ENCODE data around the gene SEPTIN6.
A peak's percentile ranks its signal among the peaks of the same experiment; 100 is the strongest.
"Not testable (repeated sequence)": the region's sequence is repeated elsewhere in the genome, so short reads cannot be mapped to it uniquely, and the experiment has no call there.

The SEPTIN6 gene

GRCh38 chrX:119669424-119670037 is 23.4 kb downstream of the SEPTIN6 start:
- H3K4me2 ChIP-seq (ENCODE audit: low read length) = no peak overlapping the region
- TF ChIP-seq EZH2 (IDR thresholded peaks at IDR 0.05; ENCODE audit: borderline replicate concordance, low read length) = no peak
- TF ChIP-seq CTCF (IDR thresholded peaks at IDR 0.05; ENCODE audit: low read length) = no peak
- H3K27me3 ChIP-seq (ENCODE audit: insufficient read depth, low read length) = no peaks in the 10 kb centered on the region
- H3K9me3 ChIP-seq (ENCODE audit: low read length) = no peaks in the 10 kb centered on the region
- no peak overlapping the region for H2AFZ ChIP-seq (ENCODE audit: low read length)
- H3K79me2 ChIP-seq (ENCODE audit: insufficient read depth, low read length) = no peaks in the 10 kb centered on the region
- H3K9me2 ChIP-seq (ENCODE audit: low read depth, low read length) = no peaks in the 10 kb centered on the region
- H3K36me3 ChIP-seq (ENCODE audit: insufficient read depth, low read length) = peaks cover 51% of the 10 kb centered on the region
- no peaks in the 10 kb centered on the region for H3F3A ChIP-seq (ENCODE audit: insufficient read depth, low read length)
- H3K27ac ChIP-seq (ENCODE audit: low read depth, low read length, poor library complexity, severe bottlenecking) = peak overlapping the region; percentile 34
- H4K20me1 ChIP-seq (ENCODE audit: insufficient read depth, low read length) = no peaks in the 10 kb centered on the region
- H3K4me3 ChIP-seq (ENCODE audit: low read depth, low read length, poor library complexity, severe bottlenecking) = no peak overlapping the region
- peaks cover 33% of the 10 kb centered on the region for H3K4me1 ChIP-seq (ENCODE audit: insufficient read depth, low read length, severe bottlenecking)
- no peak overlapping the region for H3K9ac ChIP-seq (ENCODE audit: low read length)

- peak overlapping the region; percentile 40; the same call in 1 of the 2 replicates for H3K9ac ChIP-seq (ENCODE audit: low read length)
- H2AFZ ChIP-seq (ENCODE audit: low read length) = no peak overlapping the region
- H3K4me1 ChIP-seq (ENCODE audit: insufficient read depth, low read length, severe bottlenecking) = peaks cover 35% of the 10 kb centered on the region
- H3K36me3 ChIP-seq (ENCODE audit: insufficient read depth, low read length) = peaks cover 55% of the 10 kb centered on the region
- no peaks in the 10 kb centered on the region for H3K9me3 ChIP-seq (ENCODE audit: low read length)
- H3K27ac ChIP-seq (ENCODE audit: low read depth, low read length, poor library complexity, severe bottlenecking) = peak overlapping the region; percentile 94
- no peaks in the 10 kb centered on the region for H3K9me2 ChIP-seq (ENCODE audit: low read depth, low read length)
- no peak overlapping the region for H3K4me3 ChIP-seq (ENCODE audit: low read depth, low read length, poor library complexity, severe bottlenecking)
- no peaks in the 10 kb centered on the region for H4K20me1 ChIP-seq (ENCODE audit: insufficient read depth, low read length)
- no peak for TF ChIP-seq EZH2 (IDR thresholded peaks at IDR 0.05; ENCODE audit: borderline replicate concordance, low read length)
- no peak for TF ChIP-seq CTCF (IDR thresholded peaks at IDR 0.05; ENCODE audit: low read length)
- H3K4me2 ChIP-seq (ENCODE audit: low read length) = no peak overlapping the region; the same call in 1 of the 2 replicates
- no peaks in the 10 kb centered on the region for H3K79me2 ChIP-seq (ENCODE audit: insufficient read depth, low read length)
- H3K27me3 ChIP-seq (ENCODE audit: insufficient read depth, low read length) = no peaks in the 10 kb centered on the region
- no peaks in the 10 kb centered on the region for H3F3A ChIP-seq (ENCODE audit: insufficient read depth, low read length)
These were observed 25.7 kb downstream of the SEPTIN6 start for GRCh38 chrX:119667111-119667878.

- not testable (repeated sequence) for H2AFZ ChIP-seq (ENCODE audit: low read length); H3K9ac ChIP-seq (ENCODE audit: low read length); H4K20me1 ChIP-seq (ENCODE audit: insufficient read depth, low read length)
These were observed 28.1 kb downstream of the SEPTIN6 start for GRCh38 chrX:119664877-119665276.

More at GRCh38 chrX:119664877-119665276, 28.1 kb downstream of the SEPTIN6 start:
- not testable (repeated sequence) for H3K27me3 ChIP-seq (ENCODE audit: insufficient read depth, low read length); H3K4me3 ChIP-seq (ENCODE audit: low read depth, low read length, poor library complexity, severe bottlenecking); H3K79me2 ChIP-seq (ENCODE audit: insufficient read depth, low read length); H3F3A ChIP-seq (ENCODE audit: insufficient read depth, low read length); H3K9me2 ChIP-seq (ENCODE audit: low read depth, low read length); H3K9me3 ChIP-seq (ENCODE audit: low read length); H3K4me2 ChIP-seq (ENCODE audit: low read length)
- Histone ChIP-seq H3K27ac (ENCODE audit: low read depth, low read length, poor library complexity, severe bottlenecking) (peak overlapping the region; percentile 94), H3K4me1 (ENCODE audit: insufficient read depth, low read length, severe bottlenecking) (peaks cover 35% of the 10 kb centered on the region), H3K36me3 (ENCODE audit: insufficient read depth, low read length) (peaks cover 52% of the 10 kb centered on the region)
